Choroid plexus epithelial cell (primary cell): Measurements from ENCODE around the gene HOXA5.
A peak's percentile ranks its signal among the peaks of the same experiment; 100 is the strongest.

Experiments
- DNase-seq: peaks from one replicate; pipeline ENCODE4 v3.0.0-alpha.2; 2010; ENCODE audit warnings: low read depth
- H3K4me3 ChIP-seq: 2 replicates; pipeline ENCODE4 v1.5.1; 2011; ENCODE audit warnings: low read depth, mild to moderate bottlenecking, control low read depth, low read length, moderate library complexity
- TF ChIP-seq, protein P1 (sequence below): conservative IDR thresholded peaks from 2 replicates; pipeline ENCODE4 v1.5.1; 2011; ENCODE audit warnings: low read depth, mild to moderate bottlenecking, control low read depth, inconsistent platforms, low read length, moderate library complexity

Gene HOXA5

GRCh38 chr7:27164045-27164366, 20.5 kb upstream of the HOXA5 start:
- no peak overlapping the region for H3K4me3 ChIP-seq
- TF ChIP-seq, protein P1, sequence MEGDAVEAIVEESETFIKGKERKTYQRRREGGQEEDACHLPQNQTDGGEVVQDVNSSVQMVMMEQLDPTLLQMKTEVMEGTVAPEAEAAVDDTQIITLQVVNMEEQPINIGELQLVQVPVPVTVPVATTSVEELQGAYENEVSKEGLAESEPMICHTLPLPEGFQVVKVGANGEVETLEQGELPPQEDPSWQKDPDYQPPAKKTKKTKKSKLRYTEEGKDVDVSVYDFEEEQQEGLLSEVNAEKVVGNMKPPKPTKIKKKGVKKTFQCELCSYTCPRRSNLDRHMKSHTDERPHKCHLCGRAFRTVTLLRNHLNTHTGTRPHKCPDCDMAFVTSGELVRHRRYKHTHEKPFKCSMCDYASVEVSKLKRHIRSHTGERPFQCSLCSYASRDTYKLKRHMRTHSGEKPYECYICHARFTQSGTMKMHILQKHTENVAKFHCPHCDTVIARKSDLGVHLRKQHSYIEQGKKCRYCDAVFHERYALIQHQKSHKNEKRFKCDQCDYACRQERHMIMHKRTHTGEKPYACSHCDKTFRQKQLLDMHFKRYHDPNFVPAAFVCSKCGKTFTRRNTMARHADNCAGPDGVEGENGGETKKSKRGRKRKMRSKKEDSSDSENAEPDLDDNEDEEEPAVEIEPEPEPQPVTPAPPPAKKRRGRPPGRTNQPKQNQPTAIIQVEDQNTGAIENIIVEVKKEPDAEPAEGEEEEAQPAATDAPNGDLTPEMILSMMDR, result no peak
- no peak for DNase-seq

DNA sequence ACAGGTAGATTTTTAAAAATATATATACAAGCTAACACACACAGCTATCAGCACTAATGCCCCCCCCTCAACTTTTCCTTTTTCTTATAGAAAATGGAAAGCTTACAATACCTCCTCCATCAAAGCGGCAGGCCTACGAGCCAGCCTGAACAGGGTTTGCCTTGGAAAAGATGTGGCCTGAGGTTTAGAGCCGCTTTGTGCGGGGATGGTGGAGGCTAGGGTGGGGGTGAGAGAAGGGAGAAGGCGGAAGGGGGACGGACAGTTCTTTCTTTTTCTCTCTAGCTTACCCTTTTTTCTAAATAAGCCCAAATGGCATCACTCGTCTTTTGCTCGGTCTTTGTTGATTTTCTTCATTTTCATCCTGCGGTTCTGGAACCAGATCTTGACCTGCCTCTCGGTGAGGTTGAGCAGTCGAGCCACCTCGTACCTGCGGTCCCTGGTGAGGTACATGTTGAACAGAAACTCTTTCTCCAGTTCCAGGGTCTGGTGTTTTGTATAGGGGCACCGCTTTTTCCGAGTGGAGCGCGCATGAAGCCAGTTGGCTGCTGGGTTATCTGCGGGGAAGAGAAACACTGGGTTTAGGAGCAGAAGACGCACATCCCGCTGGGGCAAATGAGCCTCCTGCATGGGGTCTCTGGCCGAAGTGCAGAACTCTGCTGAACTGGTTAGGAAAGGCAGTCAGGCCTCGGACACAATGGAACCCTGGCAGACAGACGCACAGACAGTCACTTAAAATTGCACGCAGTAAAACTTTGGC, 20.0 kb upstream of the HOXA5 start:
- H3K4me3 ChIP-seq, result no peak overlapping the region
- DNase-seq, result no peak

DNA sequence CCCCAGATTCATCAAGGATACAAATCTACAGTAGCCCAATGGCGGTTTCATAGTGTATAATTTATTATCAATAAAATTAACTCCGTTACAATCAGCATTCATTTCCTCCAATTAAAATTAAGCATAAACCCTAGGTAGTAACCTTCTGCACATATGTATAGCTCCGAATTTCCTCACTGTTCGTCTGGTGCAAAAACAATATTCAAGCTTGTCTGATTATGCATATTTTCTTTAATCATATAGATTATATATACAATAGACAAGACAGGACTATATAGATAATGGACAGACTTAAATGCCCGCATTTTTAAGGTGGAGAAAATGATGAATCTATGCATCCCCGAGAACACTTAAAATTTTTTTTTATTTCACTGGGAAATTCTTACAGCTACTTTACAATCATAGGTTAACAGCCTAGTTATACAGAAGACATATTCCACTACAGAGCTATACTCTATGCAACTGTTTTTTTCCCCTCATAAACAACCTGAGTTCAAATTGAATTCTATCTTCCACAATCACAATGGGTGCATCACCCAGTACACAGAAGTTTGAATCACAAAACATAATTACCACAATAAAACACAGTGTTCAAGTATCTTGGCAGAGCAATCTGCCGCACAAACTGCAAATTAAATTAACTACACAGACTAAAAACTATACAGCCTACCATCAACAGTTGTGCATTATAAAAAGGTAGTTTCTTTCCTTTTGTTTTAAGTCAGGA, 19.2 kb upstream of the HOXA5 start:
- no peak overlapping the region for H3K4me3 ChIP-seq
- TF ChIP-seq, protein P1, result no peak
- DNase-seq, result no peak

More for the DNA sequence above, 20.0 kb upstream of the HOXA5 start:
- TF ChIP-seq, protein P1, result no peak

DNA sequence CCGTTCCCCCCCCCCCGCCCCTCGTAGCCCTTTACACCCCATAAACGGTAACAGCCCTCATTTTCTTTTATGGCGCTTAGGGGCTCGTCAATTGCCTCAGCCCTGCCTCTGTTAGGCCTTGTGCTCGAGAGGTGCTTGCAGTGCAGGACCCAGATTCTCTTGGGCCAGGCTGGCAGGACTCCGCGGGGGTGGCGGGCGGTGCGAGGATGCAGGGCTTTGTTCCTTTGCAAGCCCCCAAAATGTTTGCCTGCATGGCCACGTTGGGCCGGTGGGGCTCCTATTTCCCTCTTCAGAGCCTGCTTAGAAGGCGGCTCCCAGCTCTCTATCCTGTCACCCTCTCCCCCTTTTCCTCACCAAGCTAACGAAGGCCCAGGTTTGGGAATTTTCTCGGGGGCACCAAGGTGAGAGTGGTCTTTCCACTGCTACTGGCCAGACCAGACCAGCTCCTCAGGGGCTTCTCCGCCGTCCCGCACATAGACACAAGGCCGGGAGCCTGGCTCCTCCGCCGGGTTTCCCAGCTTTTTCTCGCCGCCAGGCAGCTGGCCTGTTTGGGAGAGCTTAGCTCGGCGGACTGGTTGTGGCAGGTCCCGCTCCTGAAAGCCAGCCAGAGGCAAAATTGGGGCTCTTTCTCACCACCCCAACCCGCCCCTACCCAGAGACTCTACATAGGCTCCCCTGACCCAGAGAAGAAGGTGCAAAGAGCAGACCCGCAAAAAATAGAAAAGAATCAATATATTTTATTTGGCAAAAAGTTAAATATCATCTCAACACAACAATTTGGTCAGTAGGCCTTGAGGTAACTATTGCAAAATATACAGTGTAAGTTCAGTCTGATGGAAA, 18.5 kb upstream of the HOXA5 start:
- no peak overlapping the region for H3K4me3 ChIP-seq
- TF ChIP-seq, protein P1, result no peak
- DNase-seq, result no peak

DNA sequence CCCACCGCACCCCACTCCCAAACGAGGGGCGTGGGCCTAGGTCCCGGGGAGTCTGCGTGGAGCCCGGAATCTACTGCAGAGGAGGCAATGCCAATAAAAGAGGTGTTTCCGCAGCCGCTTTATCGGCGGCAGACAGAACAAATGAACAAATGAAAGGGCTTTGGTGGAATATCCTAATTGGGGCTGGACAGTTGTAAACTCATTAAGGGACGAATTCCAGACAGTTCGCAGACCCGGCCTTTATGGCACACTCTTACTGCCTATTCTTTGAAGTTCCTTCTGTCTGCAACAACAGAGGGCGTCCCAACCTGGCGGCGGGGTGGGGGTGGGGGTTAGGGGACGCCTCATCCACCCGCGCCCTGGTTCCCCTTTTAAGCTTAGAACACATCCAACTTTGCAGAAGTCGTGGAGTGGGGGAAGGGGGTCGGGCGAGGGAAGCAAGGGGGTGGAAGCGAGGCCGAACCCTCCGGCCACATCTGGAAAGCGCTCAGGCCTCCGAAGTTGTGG, 17.8 kb upstream of the HOXA5 start:
- peak overlapping the region; percentile 26 for H3K4me3 ChIP-seq
- no peak for DNase-seq
- TF ChIP-seq, protein P1, result no peak

GRCh38 chr7:27160546-27161213, 17.2 kb upstream of the HOXA5 start:
- peak; percentile 80 for DNase-seq
- peak overlapping the region; percentile 39 for H3K4me3 ChIP-seq
- TF ChIP-seq, protein P1, result peak; percentile 96
